Type B pancreatic cell (in vitro differentiated cells): ENCODE data around the gene GOLGA6L25. TPM values are rescaled to one million over a fixed set of nuclear protein-coding genes. Genes with fewer than 3 reads are reported as not detected.
A peak's percentile ranks its signal among the peaks of the same experiment; 100 is the strongest.
"Not testable (repeated sequence)": the region's sequence is repeated elsewhere in the genome, so short reads cannot be mapped to it uniquely, and the experiment has no call there.

ENCODE experiments used
- DNase-seq: peaks from one replicate; pipeline ENCODE4 v3.0.0; 2021; ENCODE audit warnings: mixed read lengths; ENCODE audit not compliant: unreplicated experiment; ENCODE audit errors: extremely low spot score
- H3K27ac Mint-ChIP-seq: 2 replicates; pipeline ENCODE4 v1.8.0; 2021; ENCODE audit warnings: mild to moderate bottlenecking, mixed read lengths
- H3K27me3 Mint-ChIP-seq: 2 replicates; pipeline ENCODE4 v1.8.0; 2021; ENCODE audit warnings: mixed read lengths
- H3K36me3 Mint-ChIP-seq: 2 replicates; pipeline ENCODE4 v1.8.0; 2021; ENCODE audit warnings: mixed read lengths
- H3K4me1 Mint-ChIP-seq: one replicate; pipeline ENCODE4 v1.8.0; 2021; ENCODE audit warnings: mixed read lengths; ENCODE audit not compliant: unreplicated experiment
- H3K4me3 Mint-ChIP-seq: 2 replicates; pipeline ENCODE4 v1.8.0; 2021; ENCODE audit warnings: mild to moderate bottlenecking, mixed read lengths
- H3K9me3 Mint-ChIP-seq: 2 replicates; pipeline ENCODE4 v1.8.0; 2021; ENCODE audit warnings: mixed read lengths
- long read RNA-seq: library from polyadenylated mRNA; unstranded; transcript quantifications from one replicate; pipeline ENCODE4 v2.0.0, GENCODE V29; 2020
- total RNA-seq: library from RNA; stranded (reverse); gene quantifications from 2 replicates; pipeline ENCODE4 v1.2.1, GENCODE V29; 2021; ENCODE audit warnings: low replicate concordance

The GOLGA6L25 gene
- not detected in 2 replicates for total RNA-seq
- long read RNA-seq = 0 reads

DNA sequence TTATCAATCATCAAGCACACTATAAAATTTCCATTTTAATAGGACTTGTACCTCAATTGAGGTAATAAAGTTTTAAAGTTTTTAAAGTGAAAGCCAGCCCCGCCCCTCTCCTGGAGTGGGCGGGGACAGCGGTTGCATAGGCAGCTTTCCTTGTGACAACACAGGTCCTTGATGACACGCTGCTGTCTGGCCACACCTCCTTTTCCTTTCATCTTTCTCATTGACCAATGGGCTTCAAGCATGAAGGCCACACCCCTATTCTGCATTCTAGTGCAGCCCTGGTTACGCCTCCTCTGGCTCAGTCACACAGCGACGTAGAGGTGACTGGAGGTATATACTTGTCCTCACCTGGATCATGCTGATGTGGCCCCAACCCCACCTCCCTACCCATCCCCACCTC lies at the start of gene GOLGA6L25:
TSS of gene GOLGA6L25 (plus strand) at position 301 of the 400 bp plus-strand sequence. CDS start at position 362, 61 bp downstream.
- not testable (repeated sequence) for H3K4me1 Mint-ChIP-seq, H3K36me3 Mint-ChIP-seq, H3K9me3 Mint-ChIP-seq, DNase-seq, H3K27me3 Mint-ChIP-seq, H3K4me3 Mint-ChIP-seq, H3K27ac Mint-ChIP-seq

- H3K4me1 Mint-ChIP-seq, H3K27me3 Mint-ChIP-seq, H3K27ac Mint-ChIP-seq, DNase-seq, H3K9me3 Mint-ChIP-seq, H3K36me3 Mint-ChIP-seq, H3K4me3 Mint-ChIP-seq: not testable (repeated sequence)
Observed at GRCh38 chr15:28508217-28508889, 45.0 kb upstream of the GOLGA6L25 start.

- not testable (repeated sequence) for H3K27ac Mint-ChIP-seq, H3K36me3 Mint-ChIP-seq, H3K4me3 Mint-ChIP-seq, H3K4me1 Mint-ChIP-seq, DNase-seq, H3K9me3 Mint-ChIP-seq, H3K27me3 Mint-ChIP-seq
Observed at GRCh38 chr15:28514128-28514527, 39.2 kb upstream of the GOLGA6L25 start.

- not testable (repeated sequence) for H3K9me3 Mint-ChIP-seq, DNase-seq, H3K27me3 Mint-ChIP-seq, H3K4me1 Mint-ChIP-seq, H3K27ac Mint-ChIP-seq, H3K4me3 Mint-ChIP-seq, H3K36me3 Mint-ChIP-seq
Observed at GRCh38 chr15:28515208-28515607, 38.2 kb upstream of the GOLGA6L25 start.

DNA sequence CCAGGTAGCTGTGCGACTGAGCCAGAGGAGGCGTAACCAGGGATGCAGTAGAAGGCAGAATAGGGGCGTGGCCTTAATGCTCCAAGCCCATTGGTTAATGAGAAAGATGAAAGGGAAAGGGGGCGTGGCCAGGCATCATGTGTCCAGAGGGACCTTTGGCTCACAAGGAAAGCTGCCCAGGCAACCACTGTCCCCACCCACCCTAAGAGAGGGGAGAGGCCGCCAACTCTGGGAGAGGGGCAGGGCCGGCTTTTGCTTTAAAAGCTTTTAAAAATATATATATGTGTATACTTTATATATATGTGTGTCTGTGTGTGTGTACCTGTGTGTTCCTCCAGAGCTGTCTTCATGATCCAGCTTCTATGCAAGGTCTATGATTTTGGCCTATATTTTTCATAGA lies 20.4 kb upstream of the GOLGA6L25 start, which contains the start of gene GOLGA8G:
TSS of gene GOLGA8G (minus strand) at position 18 of the 400 bp plus-strand sequence. CDS start 62 bp downstream, outside the sequence.
- H3K4me3 Mint-ChIP-seq, H3K36me3 Mint-ChIP-seq, H3K4me1 Mint-ChIP-seq, H3K27me3 Mint-ChIP-seq, DNase-seq, H3K27ac Mint-ChIP-seq, H3K9me3 Mint-ChIP-seq: not testable (repeated sequence)

DNA sequence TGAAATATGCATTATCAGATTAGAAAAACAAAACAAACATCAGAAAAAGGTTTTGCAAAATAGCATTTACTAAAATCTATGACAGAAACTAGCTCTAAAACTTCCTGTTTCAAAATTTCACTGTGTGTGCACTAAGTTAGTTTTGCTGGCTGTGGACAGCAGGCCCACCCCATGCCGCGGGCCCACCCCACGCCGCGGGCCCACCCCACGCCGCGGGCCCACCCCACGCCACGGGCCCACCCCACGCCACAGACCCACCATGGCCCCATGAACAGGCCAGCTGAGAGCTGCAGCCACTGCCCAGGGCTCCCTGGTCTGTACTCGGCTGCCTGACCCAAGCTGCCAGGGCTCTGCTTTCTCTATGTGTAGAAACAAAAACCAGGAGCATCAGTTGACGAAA lies 20.0 kb downstream of the GOLGA6L25 start:
- not testable (repeated sequence) for H3K27ac Mint-ChIP-seq, DNase-seq, H3K4me3 Mint-ChIP-seq, H3K27me3 Mint-ChIP-seq, H3K9me3 Mint-ChIP-seq, H3K4me1 Mint-ChIP-seq, H3K36me3 Mint-ChIP-seq

DNA sequence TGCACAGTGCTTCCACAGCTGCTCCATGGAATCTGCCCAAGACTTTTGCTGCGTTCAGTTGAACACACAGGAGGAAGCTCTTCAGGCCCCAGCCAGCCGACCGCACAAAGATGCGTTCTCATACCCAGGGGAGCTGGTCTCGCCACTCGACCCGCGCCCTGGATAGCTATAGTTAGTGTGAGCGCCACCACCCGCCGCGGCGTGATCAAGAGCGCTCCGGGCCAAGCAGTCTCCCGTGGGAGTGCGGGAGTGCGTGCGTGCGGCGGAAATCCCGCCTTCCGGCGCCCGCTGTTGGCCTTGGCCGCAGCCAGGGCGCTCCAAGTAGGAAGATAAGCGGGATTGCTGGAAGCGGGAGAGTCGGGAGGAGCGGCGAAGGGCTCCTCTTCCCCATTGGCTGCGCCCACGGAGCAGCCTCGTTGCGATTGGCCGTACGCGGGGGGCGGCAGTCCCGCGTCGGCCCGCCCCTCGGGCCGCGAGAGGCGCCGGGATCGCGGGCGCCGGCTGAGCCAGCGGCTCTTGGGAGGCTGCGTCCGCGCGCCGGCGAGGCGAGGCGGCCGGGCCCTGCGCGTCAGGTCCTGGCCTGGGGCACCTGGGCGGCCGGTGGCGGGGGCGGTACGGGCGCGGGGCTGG lies 35.7 kb downstream of the GOLGA6L25 start:
- not testable (repeated sequence) for H3K9me3 Mint-ChIP-seq, H3K27me3 Mint-ChIP-seq, H3K4me3 Mint-ChIP-seq, H3K27ac Mint-ChIP-seq, H3K36me3 Mint-ChIP-seq, H3K4me1 Mint-ChIP-seq, DNase-seq

DNA sequence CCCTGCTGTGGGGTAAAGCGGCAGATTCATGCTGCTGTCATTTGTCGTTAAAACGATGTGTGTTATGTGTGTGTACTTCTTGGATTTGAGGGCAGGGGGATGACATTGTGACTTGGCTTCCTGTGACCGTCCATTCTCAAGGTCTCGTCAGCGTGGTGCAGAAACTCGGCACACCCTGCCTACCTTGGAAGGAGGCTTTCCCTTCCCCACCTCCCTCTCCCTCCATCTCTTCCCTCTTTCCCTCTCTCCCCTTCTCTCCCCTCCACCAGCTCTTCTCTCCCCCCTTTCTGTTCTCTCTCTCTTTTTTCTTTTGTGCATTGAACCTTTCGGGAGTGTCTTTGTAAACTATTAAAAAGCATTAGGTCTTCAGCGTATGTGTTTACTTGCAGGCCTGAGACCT lies 36.4 kb downstream of the GOLGA6L25 start:
- H3K27ac Mint-ChIP-seq = peak overlapping the region; percentile 85

GRCh38 chr15:28592395-28592794 lies 39.0 kb downstream of the GOLGA6L25 start:
- H3K4me3 Mint-ChIP-seq, H3K4me1 Mint-ChIP-seq, DNase-seq, H3K36me3 Mint-ChIP-seq, H3K27ac Mint-ChIP-seq, H3K9me3 Mint-ChIP-seq, H3K27me3 Mint-ChIP-seq: not testable (repeated sequence)

More for the DNA sequence above, 36.4 kb downstream of the GOLGA6L25 start:
- H3K9me3 Mint-ChIP-seq, H3K4me1 Mint-ChIP-seq, H3K36me3 Mint-ChIP-seq, DNase-seq, H3K27me3 Mint-ChIP-seq: not testable (repeated sequence)
- peak overlapping the region; percentile 95 for H3K4me3 Mint-ChIP-seq

- not testable (repeated sequence) for H3K27ac Mint-ChIP-seq, H3K4me1 Mint-ChIP-seq, H3K27me3 Mint-ChIP-seq, DNase-seq, H3K4me3 Mint-ChIP-seq, H3K9me3 Mint-ChIP-seq, H3K36me3 Mint-ChIP-seq
Observed at GRCh38 chr15:28593424-28594129, 40.2 kb downstream of the GOLGA6L25 start.

DNA sequence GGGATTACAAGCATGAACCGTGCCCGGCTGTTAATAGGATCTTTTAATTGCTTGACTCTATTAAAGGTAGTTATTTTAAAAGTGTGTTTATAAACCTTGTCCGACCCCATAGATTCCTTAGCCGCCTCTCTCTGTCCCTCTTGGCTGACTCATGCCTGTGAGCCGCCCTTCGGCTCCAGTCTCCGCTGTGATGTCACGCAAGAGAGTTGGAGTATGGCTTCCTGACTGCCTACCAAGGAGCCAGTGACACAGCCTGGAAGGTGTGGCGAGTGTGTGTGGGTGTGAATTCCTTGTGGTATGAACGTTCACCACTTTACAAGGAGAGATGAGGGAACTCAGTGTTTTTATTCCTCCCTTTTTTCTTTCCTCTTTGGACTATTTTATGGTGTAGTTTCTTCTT lies 44.1 kb downstream of the GOLGA6L25 start:
- H3K4me1 Mint-ChIP-seq, H3K27ac Mint-ChIP-seq: not testable (repeated sequence)

DNA sequence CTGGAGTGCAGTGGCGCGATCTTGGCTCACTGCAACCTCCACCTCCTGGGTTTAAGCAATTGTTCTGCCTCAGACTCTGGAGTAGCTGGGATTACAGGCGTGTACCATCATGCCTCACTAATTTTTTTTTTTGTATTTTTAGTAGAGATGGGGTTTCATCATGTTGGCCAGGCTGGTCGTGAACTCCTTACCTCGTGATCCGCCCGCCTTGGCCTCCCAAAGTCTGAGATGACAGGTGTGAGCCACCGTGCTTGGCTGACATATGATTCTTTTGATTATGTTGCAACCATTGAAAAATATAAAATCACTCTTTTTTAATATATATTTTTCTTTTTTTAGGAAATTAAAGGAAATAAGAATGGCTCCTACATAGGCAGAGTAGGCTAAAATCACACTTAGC lies 44.8 kb downstream of the GOLGA6L25 start:
- H3K27ac Mint-ChIP-seq, DNase-seq, H3K4me3 Mint-ChIP-seq, H3K4me1 Mint-ChIP-seq, H3K36me3 Mint-ChIP-seq, H3K27me3 Mint-ChIP-seq, H3K9me3 Mint-ChIP-seq: not testable (repeated sequence)

More for the DNA sequence above, 44.1 kb downstream of the GOLGA6L25 start:
- DNase-seq, H3K36me3 Mint-ChIP-seq, H3K9me3 Mint-ChIP-seq, H3K4me3 Mint-ChIP-seq, H3K27me3 Mint-ChIP-seq: not testable (repeated sequence)

GRCh38 chr15:28602152-28602551 lies 48.8 kb downstream of the GOLGA6L25 start:
- not testable (repeated sequence) for H3K9me3 Mint-ChIP-seq, H3K27ac Mint-ChIP-seq

More at GRCh38 chr15:28602152-28602551, 48.8 kb downstream of the GOLGA6L25 start:
- not testable (repeated sequence) for H3K36me3 Mint-ChIP-seq, H3K4me1 Mint-ChIP-seq, DNase-seq, H3K27me3 Mint-ChIP-seq, H3K4me3 Mint-ChIP-seq
